ENCODE measurements around the gene CDK6.

DNA sequence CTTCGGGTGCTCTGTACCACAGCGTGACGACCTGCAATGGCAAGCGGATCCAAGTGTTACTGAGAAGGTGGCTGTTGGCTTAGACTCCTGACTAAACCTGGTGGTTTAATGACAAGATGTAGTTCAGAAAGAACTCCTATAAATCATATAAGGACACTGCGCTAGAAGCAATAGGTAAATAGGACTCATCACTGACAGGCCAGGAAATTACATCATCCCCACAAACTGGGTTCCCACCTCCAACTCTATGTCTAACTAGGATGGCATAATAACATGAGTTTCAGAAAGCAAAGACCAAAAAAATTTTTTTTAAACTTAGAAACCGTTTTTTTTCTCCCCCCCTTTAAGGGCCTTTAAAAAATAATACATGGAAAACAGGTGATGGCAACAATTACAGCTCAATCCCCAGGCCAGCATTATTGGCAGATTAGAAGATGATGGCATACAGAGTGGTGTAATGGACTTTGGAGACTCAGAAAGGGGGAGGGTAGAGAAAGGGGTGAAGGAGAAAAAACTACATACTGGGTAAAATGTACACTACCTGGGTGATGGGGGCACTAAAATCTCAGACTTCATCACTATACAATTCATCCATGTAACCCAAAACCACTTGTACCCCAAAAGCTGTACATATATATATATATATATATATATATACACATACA lies 164.7 kb downstream of the CDK6 start:
- TF ChIP-seq, protein P1, sequence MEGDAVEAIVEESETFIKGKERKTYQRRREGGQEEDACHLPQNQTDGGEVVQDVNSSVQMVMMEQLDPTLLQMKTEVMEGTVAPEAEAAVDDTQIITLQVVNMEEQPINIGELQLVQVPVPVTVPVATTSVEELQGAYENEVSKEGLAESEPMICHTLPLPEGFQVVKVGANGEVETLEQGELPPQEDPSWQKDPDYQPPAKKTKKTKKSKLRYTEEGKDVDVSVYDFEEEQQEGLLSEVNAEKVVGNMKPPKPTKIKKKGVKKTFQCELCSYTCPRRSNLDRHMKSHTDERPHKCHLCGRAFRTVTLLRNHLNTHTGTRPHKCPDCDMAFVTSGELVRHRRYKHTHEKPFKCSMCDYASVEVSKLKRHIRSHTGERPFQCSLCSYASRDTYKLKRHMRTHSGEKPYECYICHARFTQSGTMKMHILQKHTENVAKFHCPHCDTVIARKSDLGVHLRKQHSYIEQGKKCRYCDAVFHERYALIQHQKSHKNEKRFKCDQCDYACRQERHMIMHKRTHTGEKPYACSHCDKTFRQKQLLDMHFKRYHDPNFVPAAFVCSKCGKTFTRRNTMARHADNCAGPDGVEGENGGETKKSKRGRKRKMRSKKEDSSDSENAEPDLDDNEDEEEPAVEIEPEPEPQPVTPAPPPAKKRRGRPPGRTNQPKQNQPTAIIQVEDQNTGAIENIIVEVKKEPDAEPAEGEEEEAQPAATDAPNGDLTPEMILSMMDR (IDR thresholded peaks at IDR 0.05 in 4 of 5, conservative IDR thresholded peaks at IDR 0.05 in 1 of 5), result no peak
- no peak for TF ChIP-seq POLR2A (IDR thresholded peaks at IDR 0.05)
